ENCODE results near the gene CTTNBP2. TPM values are rescaled to one million over a fixed set of nuclear protein-coding genes. Genes with fewer than 3 reads are reported as not detected.

CTTNBP2 gene
- total and polyA plus RNA-seq, 10 of the 15 experiments (the other 5 are each of a cell fraction or from before 2014, with no cell fraction given), result 0.04 to 0.43 TPM; not detected in 8

- TF ChIP-seq LARP7 (IDR thresholded peaks at IDR 0.05) (no peak), ZNF687 (IDR thresholded peaks at IDR 0.05) (no peak), JUND (IDR thresholded peaks at IDR 0.05; ENCODE audit: low read depth, low read length) (no peak), NR2F1 (conservative IDR thresholded peaks at IDR 0.05) (no peak)
- CTCF ChIA-PET, result interaction anchor here (1.6 kb wide), 1 partner anchor 11 kb away, joined by 6 read pairs; no protein-coding TSS in a partner anchor
- no peaks in the 10 kb centered on the region for H4K20me1 ChIP-seq (ENCODE audit: control insufficient read depth, insufficient read depth)
- H2AFZ ChIP-seq (ENCODE audit: control insufficient read depth, low read depth, low read length), result no peak overlapping the region
- SMC1A ChIA-PET (ENCODE audit: uncharacterized antibody, unreplicated experiment), result interaction anchor here (1.5 to 1.6 kb wide), 2 partner anchors 10 to 39 kb away, joined by 5 to 6 read pairs; no protein-coding TSS in a partner anchor
- no peak overlapping the region for H3K4me3 ChIP-seq
- H3K4me2 ChIP-seq (ENCODE audit: control insufficient read depth, insufficient read depth), result no peak overlapping the region
- H3K9ac ChIP-seq (ENCODE audit: control insufficient read depth, insufficient read depth, low read length), result no peak overlapping the region
- no peaks in the 10 kb centered on the region for H3K36me3 ChIP-seq (ENCODE audit: control insufficient read depth in 2 of 2, insufficient read depth in 2 of 2, low read length in 1 of 2)
- ATAC-seq, result no peak
- no peak for DNase-seq (ENCODE audit: low read depth, low spot score)
- no peaks in the 10 kb centered on the region for H3K79me2 ChIP-seq (ENCODE audit: control insufficient read depth, insufficient read depth, low read length)
- no peak overlapping the region for H3K27ac ChIP-seq (ENCODE audit: control insufficient read depth, insufficient read depth)
- intact Hi-C loops (cut with micrococcal nuclease; ENCODE audit: unreplicated experiment) (no loop called here), in situ Hi-C loops (cut with MboI) (no loop called here)
- H3K27me3 ChIP-seq (replicated peaks in 1 of 2; ENCODE audit: control insufficient read depth in 2 of 2, insufficient read depth in 2 of 2, low read length in 1 of 2), result no peaks in the 10 kb centered on the region; a peak in 1 of 4 replicates
- no peak for FAIRE-seq
- no peaks in the 10 kb centered on the region for H3K4me1 ChIP-seq (ENCODE audit: control insufficient read depth, insufficient read depth, low read length)
- H3K9me3 ChIP-seq (replicated peaks; ENCODE audit: control insufficient read depth, insufficient read depth, low read length), result no peaks in the 10 kb centered on the region
- POLR2A ChIA-PET, result no interaction called here
- RAD21 ChIA-PET (ENCODE audit: unreplicated experiment), result no interaction called here
- 36% methylated on average over 3 of the region's 3 CpGs for WGBS (ENCODE audit: insufficient coverage, insufficient replicate concordance, low lambda C conversion rate, missing lambda C conversion rate)
- BruUV-seq (replicated peaks), result no TSS peak
Measured at GRCh38 chr7:117762055-117762454, 111.2 kb downstream of the CTTNBP2 start.
